Pancreas (tissue), 10 donors: ENCODE data around the gene MRM3. TPM values are rescaled to one million over a fixed set of nuclear protein-coding genes. Genes with fewer than 3 reads are reported as not detected.

Experiments
- ATAC-seq, 4 donors: fragments of 200-7000 bp; cut with Tn5 transposase; one replicate each; pipeline versions ENCODE4 v1.8.0 to v1.9.1; 2020; ENCODE audit warnings: mild to moderate bottlenecking in 4 of 4, moderate library complexity in 4 of 4
- DNase-seq, 6 donors: peaks; one replicate each; pipeline ENCODE4 v3.0.0-alpha.2; 2020
- FAIRE-seq: peaks from 2 replicates; lab custom pipeline; 2012; peaks lifted over from hg19 to GRCh38; lab: Jason Lieb, UNC
- H3K27ac ChIP-seq, 4 donors: fragments of 200-600 bp; sonication (generic); 1 replicate in 3 of 4; 2 replicates in 1 of 4; pipeline versions ENCODE4 v1.5.0 to v1.8.0; 2020
- H3K27me3 ChIP-seq, 4 donors: fragments of 200-600 bp; one replicate each; pipeline ENCODE4 v1.8.0; 2021
- H3K36me3 ChIP-seq, 3 donors: fragments of 200-600 bp; sonication (generic) in 1 of 3; one replicate each; pipeline versions ENCODE4 v1.5.0 to v1.8.0; 2020 to 2021
- H3K4me1 ChIP-seq, 3 donors: fragments of 200-600 bp; one replicate each; pipeline ENCODE4 v1.8.0; 2021
- H3K4me3 ChIP-seq, 4 donors: fragments of 200-600 bp; sonication (generic) in 2 of 4; one replicate each; pipeline versions ENCODE4 v1.5.0 to v1.8.0; 2020 to 2021
- H3K9me3 ChIP-seq, 4 donors: fragments of 200-600 bp; one replicate each; pipeline ENCODE4 v1.8.0; 2021
- WGBS, 2 donors: extraction: QIAGEN DNeasy Blood & Tissue Kit; methylation state at CpG; one replicate each; pipeline ENCODE4 v1.1.7; 2013; 5-methylcytosine and 5-hydroxymethylcytosine counted together
- intact Hi-C, 3 donors: fragments of 100-400 bp; cut with DNase I; formaldehyde crosslinking; loops; one replicate each; pipeline versions ENCODE4 v1.11.1 to v1.14.2; 2022
- polyA plus RNA-seq, 2 donors: library from polyadenylated mRNA; stranded (reverse); fragments of 200-250 nt; gene quantifications; one replicate each; pipeline ENCODE4 v1.2.3, GENCODE V29; 2013
- total RNA-seq, 6 donors: library from RNA; stranded (reverse); fragmentation: NEBNext Ultra II Directional in 4 of 6; extraction: Animal tissue kit (Norgen Biotek cat#: 25700) in 4 of 6; gene quantifications; one replicate each; pipeline versions ENCODE4 v1.2.1 to v1.2.4, GENCODE V29; 2021 to 2023
- TF ChIP-seq, protein P1 (sequence below), 4 donors: fragments of 200-600 bp; sonication (generic) in 3 of 4; IDR thresholded peaks; one replicate each; pipeline versions ENCODE4 v1.5.0 to v1.8.0; 2021; ENCODE audit warnings: antibody characterized with exemption in 4 of 4
- donor health status: healthy with polysubstance abuse.
- donor health status: DM: no; HTN: no; CAD: no; lungs with moderate emphysema.
- donor health status: DM: no; HTN: no; CAD: no.
- donor health status: control.
- donor health status: control.
- donor health status: Bipolar disorder and iron deficiency.
- donor health status: DM: yes; HTN: yes; CAD: no.
- donor health status: DM: no; HTN: no; CAD: no.
- donor health status: DM: no; HTN: no; CAD: no.
- donor health status: DM: yes; HTN: yes; CAD: no.

MRM3 gene
- total RNA-seq, result 10 to 100 TPM; 11.4 to 17.6 (median 13.9) TPM
- 10 to 100 TPM; 11.3 to 19.1 TPM for polyA plus RNA-seq

DNA sequence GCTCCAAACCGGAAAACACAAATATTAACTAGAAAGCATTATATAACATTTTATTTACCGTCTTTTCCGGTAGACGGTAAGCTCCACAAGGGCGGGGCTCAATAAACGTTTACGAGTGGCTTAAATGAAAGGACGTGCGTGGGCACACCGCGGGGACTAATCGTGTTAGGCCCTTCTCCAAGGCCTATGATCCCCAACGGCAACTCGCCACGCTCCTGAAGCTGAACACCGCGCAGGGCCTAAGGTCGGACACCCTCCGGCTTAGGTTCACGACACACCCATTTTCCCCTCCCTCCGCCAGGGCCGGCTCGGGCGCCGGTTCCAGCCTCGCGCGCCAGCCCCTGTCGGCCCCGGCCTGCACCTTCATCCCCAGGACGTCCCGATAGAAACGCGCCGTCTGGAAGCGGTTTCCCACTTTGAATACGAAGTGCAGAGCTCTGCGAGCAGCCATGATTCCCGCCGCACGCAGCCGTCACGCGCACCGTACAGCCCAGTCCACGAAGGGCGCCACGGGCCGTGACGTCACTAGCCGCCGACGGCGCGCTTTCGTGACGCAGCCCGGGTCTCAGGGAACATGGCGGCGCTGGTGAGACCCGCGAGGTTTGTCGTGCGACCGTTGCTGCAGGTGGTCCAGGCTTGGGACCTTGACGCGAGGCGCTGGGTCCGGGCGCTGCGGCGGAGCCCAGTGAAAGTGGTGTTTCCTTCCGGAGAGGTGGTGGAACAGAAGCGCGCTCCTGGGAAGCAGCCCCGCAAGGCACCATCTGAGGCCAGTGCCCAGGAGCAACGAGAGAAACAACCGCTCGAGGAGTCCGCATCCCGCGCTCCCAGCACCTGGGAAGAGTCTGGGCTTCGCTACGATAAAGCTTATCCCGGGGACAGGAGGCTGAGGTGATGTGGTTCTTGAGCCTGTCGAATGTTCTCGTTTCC lies at the start of gene MRM3, which contains the start of gene GLOD4:
Gene MRM3 (plus strand): TSS at position 549 of the 927 bp plus-strand sequence. CDS start 26 bp downstream, at position 575.
Gene GLOD4 (minus strand): TSS at position 476 of the 927 bp plus-strand sequence. CDS start 25 bp downstream, at position 451.
- FAIRE-seq (no peak), ATAC-seq (peak; percentile 91 to 97 (median 95)), DNase-seq (peak; percentile 87 to 98 (median 94))
- 0% methylated on average over 81 to 87 of the region's 87 CpGs for WGBS, 2 donors
- H3K4me1 ChIP-seq, result peaks cover 6 to 18% (median 11%) of the 10 kb centered on the region in 3 donors
- H3K36me3 ChIP-seq, result peaks cover 0 to 14% (median 3%) of the 10 kb centered on the region in 3 donors
- no peaks in the 10 kb centered on the region for H3K27me3 ChIP-seq
- H3K4me3 ChIP-seq, result peak within 1 kb of the TSS; percentile 73 to 86 (median 80)
- no peaks in the 10 kb centered on the region for H3K9me3 ChIP-seq
- H3K27ac ChIP-seq, result peak within 1 kb of the TSS; percentile 74 to 94 (median 90)
- intact Hi-C loops, result no loop called here
- TF ChIP-seq, protein P1, sequence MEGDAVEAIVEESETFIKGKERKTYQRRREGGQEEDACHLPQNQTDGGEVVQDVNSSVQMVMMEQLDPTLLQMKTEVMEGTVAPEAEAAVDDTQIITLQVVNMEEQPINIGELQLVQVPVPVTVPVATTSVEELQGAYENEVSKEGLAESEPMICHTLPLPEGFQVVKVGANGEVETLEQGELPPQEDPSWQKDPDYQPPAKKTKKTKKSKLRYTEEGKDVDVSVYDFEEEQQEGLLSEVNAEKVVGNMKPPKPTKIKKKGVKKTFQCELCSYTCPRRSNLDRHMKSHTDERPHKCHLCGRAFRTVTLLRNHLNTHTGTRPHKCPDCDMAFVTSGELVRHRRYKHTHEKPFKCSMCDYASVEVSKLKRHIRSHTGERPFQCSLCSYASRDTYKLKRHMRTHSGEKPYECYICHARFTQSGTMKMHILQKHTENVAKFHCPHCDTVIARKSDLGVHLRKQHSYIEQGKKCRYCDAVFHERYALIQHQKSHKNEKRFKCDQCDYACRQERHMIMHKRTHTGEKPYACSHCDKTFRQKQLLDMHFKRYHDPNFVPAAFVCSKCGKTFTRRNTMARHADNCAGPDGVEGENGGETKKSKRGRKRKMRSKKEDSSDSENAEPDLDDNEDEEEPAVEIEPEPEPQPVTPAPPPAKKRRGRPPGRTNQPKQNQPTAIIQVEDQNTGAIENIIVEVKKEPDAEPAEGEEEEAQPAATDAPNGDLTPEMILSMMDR (IDR thresholded peaks at IDR 0.05), result peak in 2 of 4 donors; percentile 11 to 18

- intact Hi-C loops, result no loop called here
- H3K4me1 ChIP-seq, result peaks cover 0 to 13% (median 0%) of the 10 kb centered on the region in 3 donors
- no peaks in the 10 kb centered on the region for H3K9me3 ChIP-seq
- peak overlapping the region; percentile 22 to 80 (median 45) for H3K27ac ChIP-seq
- TF ChIP-seq, protein P1 (IDR thresholded peaks at IDR 0.05), result no peak
- no peak for FAIRE-seq
- peak; percentile 46 to 87 (median 64) for DNase-seq
- ATAC-seq, result peak; percentile 51 to 70 (median 63)
- H3K4me3 ChIP-seq, result peak overlapping the region; percentile 37 to 90 (median 73)
- WGBS, 2 donors, result 6 to 7% methylated on average over 52 to 57 of the region's 57 CpGs
- H3K27me3 ChIP-seq, result no peaks in the 10 kb centered on the region
- H3K36me3 ChIP-seq, result no peaks in the 10 kb centered on the region
These were observed 49.0 kb upstream of the MRM3 start for GRCh38 chr17:732902-733720.

DNA sequence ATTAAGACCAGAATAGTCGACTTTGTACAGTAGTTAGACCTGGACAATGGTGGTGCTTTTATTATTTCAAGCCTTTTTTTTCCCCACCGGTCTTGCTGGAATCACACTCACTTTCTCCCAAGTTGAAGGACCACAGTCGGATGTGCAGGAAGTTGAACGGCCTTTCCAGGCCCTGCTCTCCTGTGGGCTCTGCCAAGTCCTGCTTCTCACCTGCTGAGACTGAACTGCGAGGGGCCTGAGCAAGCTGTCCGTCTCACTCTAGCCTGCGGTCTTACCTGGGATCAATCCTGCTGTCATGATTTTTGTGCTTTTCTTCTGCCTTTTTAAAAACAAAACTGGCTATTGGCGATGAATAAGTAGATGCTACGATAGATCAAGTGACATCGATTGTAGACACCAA lies 48.4 kb upstream of the MRM3 start:
- H3K9me3 ChIP-seq, result no peaks in the 10 kb centered on the region
- 75 to 77% methylated on average over 10 of the region's 10 CpGs for WGBS, 2 donors
- H3K27ac ChIP-seq, result no peak overlapping the region
- H3K4me3 ChIP-seq, result peak overlapping the region in 1 of 4 donors; percentile 90
- no peaks in the 10 kb centered on the region for H3K27me3 ChIP-seq
- H3K4me1 ChIP-seq, result peaks cover 0 to 13% (median 0%) of the 10 kb centered on the region in 3 donors
- TF ChIP-seq, protein P1 (IDR thresholded peaks at IDR 0.05), result no peak
- H3K36me3 ChIP-seq, result no peaks in the 10 kb centered on the region
- FAIRE-seq, result no peak
- ATAC-seq, result no peak
- no peak for DNase-seq
- intact Hi-C loops, result no loop called here

DNA sequence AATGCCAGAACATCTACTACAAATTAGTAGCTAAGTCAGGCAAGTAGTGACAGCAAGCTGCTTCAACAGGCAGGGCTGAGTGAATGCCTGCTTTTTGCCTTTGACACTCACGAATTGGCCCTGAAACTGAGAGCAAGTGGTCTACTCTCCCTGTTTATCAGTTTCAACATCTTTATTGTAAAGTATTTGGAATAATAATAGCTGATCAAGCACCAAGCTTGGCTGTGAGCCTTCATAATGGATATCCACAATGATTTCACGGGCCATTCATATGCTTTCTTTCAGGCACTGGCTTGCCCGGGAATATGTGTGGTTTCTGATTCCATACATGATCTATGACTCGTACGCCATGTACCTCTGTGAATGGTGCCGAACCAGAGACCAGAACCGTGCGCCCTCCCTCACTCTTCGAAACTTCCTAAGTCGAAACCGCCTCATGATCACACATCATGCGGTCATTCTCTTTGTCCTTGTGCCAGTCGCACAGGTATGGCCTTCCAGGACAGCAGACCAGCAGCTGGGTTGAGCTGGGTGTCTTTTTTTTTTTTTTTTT lies 44.5 kb upstream of the MRM3 start:
- no peak overlapping the region for H3K27ac ChIP-seq
- ATAC-seq (no peak), DNase-seq (no peak), FAIRE-seq (no peak)
- TF ChIP-seq, protein P1 (IDR thresholded peaks at IDR 0.05), result no peak
- H3K4me1 ChIP-seq, result peaks cover 0 to 7% (median 0%) of the 10 kb centered on the region in 3 donors
- 94 to 96% methylated on average over 13 of the region's 13 CpGs for WGBS, 2 donors
- H3K27me3 ChIP-seq, result no peaks in the 10 kb centered on the region
- no peaks in the 10 kb centered on the region for H3K36me3 ChIP-seq
- no peaks in the 10 kb centered on the region for H3K9me3 ChIP-seq
- no peak overlapping the region for H3K4me3 ChIP-seq
- intact Hi-C loops, result no loop called here
